Activated CD8-positive, alpha-beta memory T cell treated with anti-CD3 and anti-CD28 coated beads, Interleukin-2, amount 50 U/mL, for 4 hours (primary cell): Measurements from ENCODE around the gene MICB.
"Not testable (repeated sequence)": the region's sequence is repeated elsewhere in the genome, so short reads cannot be mapped to it uniquely, and the experiment has no call there.

Experiments used
- DNase-seq: peaks from one replicate; pipeline ENCODE4 v3.0.0-alpha.2; 2020

The MICB gene

GRCh38 chr6:31497531-31498476 lies at the start of gene MICB:
Gene MICB, plus strand, starts transcription at chr6:31498145. Its CDS starts 49 bp downstream, at chr6:31498194.
- peak; percentile 85 for DNase-seq

GRCh38 chr6:31450751-31451150 lies 47.2 kb upstream of the MICB start:
- no peak for DNase-seq

DNA sequence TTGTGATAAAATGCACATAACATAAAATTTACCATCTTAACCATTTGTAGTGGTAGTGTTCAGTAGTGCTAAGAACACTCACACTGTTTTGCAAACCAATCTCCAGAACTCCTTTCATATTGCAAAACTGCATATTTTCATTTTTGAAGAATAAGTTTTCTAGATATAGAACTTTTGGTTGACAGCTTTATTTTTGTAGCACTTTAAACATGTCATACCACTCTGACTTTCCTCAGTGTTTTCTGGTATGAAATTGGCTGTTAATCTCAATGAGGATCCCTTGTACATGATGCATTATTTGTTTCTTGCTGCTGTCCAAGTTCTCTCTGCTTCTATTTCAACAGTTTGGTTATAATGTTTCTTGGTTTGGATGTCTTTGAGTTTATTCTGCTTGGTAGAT lies 45.1 kb upstream of the MICB start:
- no peak for DNase-seq

DNA sequence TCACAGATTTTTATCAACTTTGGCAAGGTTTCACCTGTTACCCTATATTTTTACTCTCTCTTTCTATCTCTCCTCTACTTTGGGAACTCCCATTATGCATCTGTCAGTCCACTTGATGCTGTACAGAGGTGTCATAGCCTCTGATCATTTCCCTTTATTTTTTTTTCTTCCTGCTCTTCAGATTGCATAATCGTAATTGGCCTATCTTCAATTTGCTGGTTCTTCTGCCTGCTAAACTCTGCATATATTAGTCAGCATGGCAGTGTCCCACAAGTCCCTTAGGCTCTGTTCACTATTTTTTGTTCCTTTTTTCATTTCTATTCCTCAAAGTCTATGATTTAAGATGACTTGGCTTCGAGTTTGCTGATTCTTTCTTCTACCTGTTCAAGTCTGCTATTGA lies 44.7 kb upstream of the MICB start:
- no peak for DNase-seq

DNA sequence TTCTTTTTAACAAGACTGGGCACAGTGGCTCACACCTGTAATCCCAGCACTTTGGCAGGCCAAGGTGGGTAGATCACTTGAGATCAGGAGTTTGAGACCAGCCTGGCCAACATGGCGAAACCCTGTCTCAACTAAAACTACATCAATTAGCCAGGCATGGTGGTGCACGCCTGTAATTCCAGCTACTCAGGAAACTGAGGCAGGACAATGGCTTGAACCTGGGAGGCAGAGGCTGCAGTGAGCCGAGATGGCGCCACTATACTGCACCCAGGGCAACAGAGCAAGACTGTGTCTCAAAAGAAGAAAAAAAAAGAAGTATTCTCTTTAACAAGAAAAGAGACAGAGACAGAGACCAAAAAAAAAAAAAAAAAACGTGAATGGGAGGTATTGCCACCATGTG lies 38.1 kb upstream of the MICB start:
- not testable (repeated sequence) for DNase-seq

DNA sequence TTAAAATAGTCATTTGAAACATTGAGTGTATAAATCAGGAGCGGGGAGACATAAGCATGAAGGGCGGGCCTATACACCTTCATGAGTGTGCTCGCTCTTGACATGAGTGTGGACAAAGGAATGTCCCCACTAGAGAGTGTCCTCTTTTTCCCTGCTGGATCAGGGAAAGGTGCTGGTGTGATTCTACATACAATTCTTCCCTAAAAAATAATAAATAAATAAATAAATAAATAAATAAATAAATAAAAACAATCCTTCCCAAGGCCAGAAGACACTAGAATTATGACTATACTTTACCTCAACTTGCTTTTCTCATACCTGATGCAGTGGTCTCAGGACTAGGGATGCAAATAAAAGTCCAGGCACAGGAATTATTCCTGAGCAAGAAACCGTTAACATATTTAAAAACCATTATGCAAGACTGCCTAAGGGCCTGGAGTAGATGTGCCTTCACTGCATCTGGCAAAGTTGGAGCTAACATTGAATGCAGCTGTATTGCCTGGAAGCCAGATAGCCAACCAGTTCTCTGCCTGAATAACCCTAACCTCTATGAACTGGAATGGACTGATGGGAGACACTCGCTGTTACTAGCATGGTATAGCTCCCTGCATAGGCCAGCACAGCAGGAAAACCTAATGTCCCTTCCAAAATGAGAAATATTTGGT lies 37.5 kb upstream of the MICB start:
- no peak for DNase-seq

DNA sequence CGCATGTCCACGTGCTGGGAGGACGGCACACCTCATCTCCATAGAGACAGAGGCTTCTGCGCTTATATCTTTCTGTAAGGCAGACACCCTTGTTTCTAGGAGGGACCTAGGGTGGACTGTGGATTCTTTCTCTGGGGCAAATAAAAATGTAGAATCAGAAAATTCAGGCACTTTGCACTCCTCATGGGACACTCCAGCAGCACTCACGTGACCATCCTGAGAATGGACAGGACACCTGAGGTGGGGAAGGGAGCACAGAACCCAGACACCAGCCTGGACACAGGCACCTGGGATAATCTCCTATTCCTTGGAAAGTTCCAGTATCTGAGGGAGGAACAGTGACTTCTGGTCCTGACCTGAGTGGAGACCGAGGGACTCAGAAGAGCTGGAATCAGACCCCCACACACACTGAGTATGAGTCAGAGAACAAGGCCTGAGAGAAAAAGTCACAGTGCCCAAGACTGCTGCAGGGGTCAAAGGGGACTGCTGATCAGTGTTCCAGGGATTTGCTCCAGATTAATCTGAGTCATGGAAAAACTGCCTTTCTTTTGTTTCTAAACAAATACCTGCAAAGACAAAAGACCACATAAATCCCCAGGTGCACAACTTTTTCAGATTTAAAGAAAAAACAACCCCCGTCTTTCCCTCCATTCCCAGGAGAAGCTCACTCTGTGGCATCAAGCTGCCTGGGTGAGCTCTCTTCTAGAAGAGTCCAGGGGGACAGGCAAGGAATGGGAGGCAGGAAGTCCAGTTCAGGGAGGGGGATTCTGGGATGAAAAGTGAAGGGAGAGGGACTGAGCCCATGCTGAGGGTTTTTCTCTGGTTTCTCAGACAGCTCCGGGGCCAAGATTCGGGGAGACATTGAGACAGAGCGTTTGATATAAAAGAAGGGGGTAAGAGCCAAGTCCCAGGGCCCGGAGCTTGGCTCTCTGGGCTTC lies 35.6 kb upstream of the MICB start:
- no peak for DNase-seq

GRCh38 chr6:31462964-31463870 lies 34.7 kb upstream of the MICB start:
- DNase-seq: peak; percentile 88

DNA sequence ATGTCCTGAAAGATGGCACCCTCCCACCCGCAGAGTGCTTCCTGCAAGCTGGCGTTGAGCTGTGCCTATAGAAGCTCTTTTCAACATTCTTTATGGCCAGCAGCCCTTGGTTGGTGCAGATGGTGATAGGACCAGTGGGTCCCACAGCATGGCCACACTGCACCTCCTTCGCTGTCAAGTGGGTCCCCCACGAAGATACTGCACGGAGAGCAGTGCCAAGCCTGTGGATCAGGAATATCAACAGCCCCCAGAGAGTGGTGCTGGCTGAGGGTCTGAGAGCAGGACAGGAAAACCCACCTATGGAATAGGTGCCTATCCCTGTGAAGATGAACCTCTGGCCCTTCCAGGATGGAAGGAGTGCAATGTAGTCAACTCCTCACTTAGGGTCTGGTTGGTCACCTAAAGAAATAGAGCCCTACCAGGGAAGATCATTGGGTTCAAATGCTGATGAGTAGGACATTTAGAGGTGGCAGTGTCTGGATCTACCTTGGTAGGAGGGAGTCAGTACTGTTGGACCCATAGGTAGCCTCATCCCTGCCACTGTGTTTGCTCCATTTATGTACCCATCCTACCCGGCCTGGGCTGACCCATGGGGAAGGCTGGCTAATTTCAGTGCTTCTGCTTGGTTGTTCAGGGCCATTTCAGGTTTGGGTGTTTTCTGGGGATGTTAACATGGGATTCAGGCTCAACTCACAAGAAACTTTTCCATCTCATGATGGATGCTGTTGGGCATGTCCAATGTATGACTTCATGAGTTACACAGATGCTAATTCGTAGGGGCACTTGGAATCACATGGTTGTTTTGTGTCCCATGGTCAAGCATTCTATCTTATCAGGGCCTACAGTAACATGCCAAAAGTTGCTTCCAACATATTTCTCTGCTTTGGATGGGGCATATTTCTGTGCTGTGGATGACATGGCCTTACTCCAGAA lies 33.4 kb upstream of the MICB start:
- DNase-seq: no peak

DNA sequence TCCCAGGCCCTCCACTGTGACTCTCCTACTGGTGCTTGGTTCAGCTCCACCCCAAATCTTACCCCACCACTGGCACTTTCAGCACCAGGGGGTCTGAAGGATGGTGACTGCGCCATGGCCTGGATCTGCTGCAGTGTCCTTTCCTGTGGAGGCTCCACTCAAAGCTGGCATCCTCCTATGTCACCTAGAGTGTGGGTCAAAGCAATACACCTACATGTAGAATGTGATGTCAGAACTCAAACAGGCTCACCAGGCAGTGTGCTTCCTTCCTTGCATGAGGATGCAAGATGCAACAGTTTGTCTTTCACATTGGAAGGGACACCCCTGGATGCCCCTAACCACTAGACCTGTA lies 32.8 kb upstream of the MICB start:
- no peak for DNase-seq

GRCh38 chr6:31465718-31466117 lies 32.2 kb upstream of the MICB start:
- DNase-seq: no peak

GRCh38 chr6:31466466-31466865 lies 31.5 kb upstream of the MICB start:
- DNase-seq: no peak

- no peak for DNase-seq
Observed at GRCh38 chr6:31467151-31467550, 30.8 kb upstream of the MICB start.

DNA sequence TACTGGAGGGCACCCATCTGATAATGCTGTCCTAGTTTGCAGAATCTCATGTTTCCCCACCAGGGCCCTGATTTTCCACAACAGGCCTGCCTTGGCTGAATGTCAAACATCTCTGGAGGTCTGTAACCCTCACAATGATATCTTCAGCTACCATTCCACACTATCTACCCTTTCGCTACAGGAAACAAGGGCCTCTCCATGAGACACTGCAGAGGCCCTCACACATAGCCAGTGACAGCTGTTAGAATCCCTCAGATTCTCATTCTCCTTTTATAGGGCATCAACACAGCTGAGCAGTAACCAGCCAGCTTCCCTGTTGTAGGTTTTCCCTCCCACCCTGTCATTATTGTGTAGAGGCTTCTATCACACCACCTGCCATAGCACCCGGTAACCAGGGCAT lies 29.6 kb upstream of the MICB start:
- DNase-seq: no peak

DNA sequence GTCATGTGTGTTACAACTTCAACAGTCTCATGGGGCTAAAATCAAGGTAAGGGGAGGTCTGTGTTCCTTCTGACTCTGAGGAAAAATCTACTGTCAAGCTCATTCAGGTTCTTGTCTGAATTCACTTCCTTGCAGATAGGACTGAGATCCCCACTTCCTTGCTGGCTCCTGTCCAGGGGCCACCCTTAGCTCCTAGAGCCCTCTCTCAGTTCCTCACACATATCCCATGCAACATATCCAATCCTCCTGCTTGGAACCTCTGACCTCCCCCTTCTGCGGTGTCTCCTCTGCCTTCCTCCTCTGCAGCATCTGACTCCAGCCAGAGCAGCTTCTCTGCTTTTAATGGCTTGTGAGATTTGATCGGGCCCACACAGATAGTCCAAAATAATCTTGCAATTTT lies 27.1 kb upstream of the MICB start:
- no peak for DNase-seq

DNA sequence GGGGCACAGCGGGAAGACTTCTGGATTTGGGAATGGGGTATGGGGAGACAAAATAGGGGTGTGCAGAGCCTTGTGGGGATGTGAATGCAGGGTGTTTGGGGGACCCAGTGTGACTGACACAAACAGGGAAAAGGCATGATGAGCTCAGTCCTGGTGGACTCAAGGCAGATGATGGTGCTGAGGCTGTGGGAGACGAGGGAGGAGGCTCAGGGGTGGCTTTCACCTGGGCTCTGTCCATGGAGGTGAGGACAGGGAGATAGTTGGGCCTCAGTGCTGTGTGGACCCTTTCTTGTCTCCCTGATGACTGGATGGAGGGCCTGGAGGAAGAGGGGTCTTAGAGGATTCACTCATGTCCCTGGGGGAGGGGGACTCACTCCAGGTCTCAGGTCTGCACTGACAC lies 26.2 kb upstream of the MICB start:
- no peak for DNase-seq

DNA sequence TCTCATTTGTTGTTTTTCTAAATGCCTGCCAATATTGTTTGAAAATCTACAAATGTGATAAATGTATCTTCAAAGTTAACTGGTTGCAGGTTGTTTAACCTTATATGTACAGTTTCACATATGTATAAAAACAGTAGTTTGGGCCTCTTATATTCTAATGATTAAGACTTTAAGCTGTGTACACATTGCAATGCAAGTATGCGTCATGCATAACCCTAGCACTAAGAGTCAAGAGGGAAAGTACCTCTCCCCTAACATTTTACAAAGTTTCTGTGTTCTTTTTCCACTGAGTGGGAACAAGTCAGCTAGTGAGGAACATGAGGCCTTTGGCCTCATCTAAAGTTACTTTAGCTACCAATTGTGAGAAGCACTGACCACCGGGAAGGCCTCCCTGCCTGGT lies 25.7 kb upstream of the MICB start:
- no peak for DNase-seq

GRCh38 chr6:31473244-31473643 lies 24.7 kb upstream of the MICB start:
- DNase-seq: no peak

GRCh38 chr6:31473780-31474761 lies 23.9 kb upstream of the MICB start:
- no peak for DNase-seq

DNA sequence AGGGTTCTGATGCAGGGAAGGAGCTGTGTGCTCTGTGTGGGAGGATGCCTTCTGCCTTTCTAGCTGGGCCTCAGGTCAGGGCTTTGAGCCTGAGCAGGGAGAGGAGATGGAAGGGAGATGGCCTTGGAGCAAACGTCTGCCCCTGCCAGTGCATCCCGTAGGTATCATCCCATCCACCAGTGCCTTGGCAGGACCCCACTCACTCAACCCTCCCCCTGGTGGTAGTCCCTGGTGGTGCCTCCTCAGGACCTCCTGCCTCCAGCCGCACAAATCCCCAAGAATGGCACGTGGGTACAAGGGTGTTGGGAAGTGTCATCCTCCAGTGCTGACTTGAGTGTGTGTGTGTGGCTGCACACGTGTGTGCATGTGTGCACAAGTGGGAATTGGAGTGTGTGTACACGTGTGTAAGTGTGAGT lies 23.1 kb upstream of the MICB start:
- DNase-seq: no peak
